T-helper 17 cell (primary cell): ENCODE data around the gene EIF5A. TPM values are rescaled to one million over a fixed set of nuclear protein-coding genes. Genes with fewer than 3 reads are reported as not detected.

Experiments used
- ATAC-seq: fragments of 150-1000 bp; cut with Tn5 transposase; 2 replicates; pipeline ENCODE4 v1.10.0; 2021; ENCODE audit warnings: mild to moderate bottlenecking, moderate library complexity
- DNase-seq, 3 donors: peaks; one replicate each; pipeline versions ENCODE4 v3.0.0 to v3.0.0-alpha.2; 2020 to 2021
- H3K9me3 ChIP-seq: one replicate; pipeline ENCODE4 v1.7.0; 2013; ENCODE audit warnings: low read length, mild to moderate bottlenecking; ENCODE audit not compliant: control insufficient read depth, poor library complexity, severe bottlenecking
- H3K27ac Mint-ChIP-seq: one replicate; pipeline ENCODE4 v1.8.0; 2022; ENCODE audit warnings: mild to moderate bottlenecking, moderate library complexity, mixed read lengths
- H3K27me3 Mint-ChIP-seq: one replicate; pipeline ENCODE4 v1.8.0; 2022; ENCODE audit warnings: mixed read lengths
- H3K36me3 Mint-ChIP-seq: one replicate; pipeline ENCODE4 v1.8.0; 2022; ENCODE audit warnings: low read depth, mixed read lengths
- H3K4me1 Mint-ChIP-seq: one replicate; pipeline ENCODE4 v1.8.0; 2022; ENCODE audit warnings: mild to moderate bottlenecking, mixed read lengths
- H3K4me3 Mint-ChIP-seq: one replicate; pipeline ENCODE4 v1.8.0; 2022; ENCODE audit warnings: mild to moderate bottlenecking, moderate library complexity, mixed read lengths
- total RNA-seq, 4 donors: library from RNA in 2 of 4; stranded (reverse) in 2 of 4; gene quantifications; one replicate each; pipeline ENCODE4 v1.2.3 and lab custom pipeline; 2022 to 2026

The EIF5A gene
- total RNA-seq, 2 donors from 2014 or later, result 496 to 601 TPM

- peak overlapping the region; percentile 95 for H3K4me3 Mint-ChIP-seq
- H3K36me3 Mint-ChIP-seq, result peaks cover 2% of the 10 kb centered on the region
- H3K27me3 Mint-ChIP-seq, result no peaks in the 10 kb centered on the region
- peaks cover 38% of the 10 kb centered on the region for H3K4me1 Mint-ChIP-seq
- H3K27ac Mint-ChIP-seq, result peak overlapping the region; percentile 94
- H3K9me3 ChIP-seq, result no peaks in the 10 kb centered on the region
- ATAC-seq, result no peak
- no peak for DNase-seq
These were observed 45.6 kb downstream of the EIF5A start for GRCh38 chr17:7352910-7353635.

GRCh38 chr17:7354262-7354843 is 46.9 kb downstream of the EIF5A start:
- no peaks in the 10 kb centered on the region for H3K27me3 Mint-ChIP-seq
- peak; percentile 8 for ATAC-seq
- H3K4me3 Mint-ChIP-seq, result peak overlapping the region; percentile 31
- peak overlapping the region; percentile 24 for H3K27ac Mint-ChIP-seq
- peaks cover 32% of the 10 kb centered on the region for H3K4me1 Mint-ChIP-seq
- H3K36me3 Mint-ChIP-seq, result no peaks in the 10 kb centered on the region
- no peaks in the 10 kb centered on the region for H3K9me3 ChIP-seq
- no peak for DNase-seq

GRCh38 chr17:7355053-7355452 is 47.6 kb downstream of the EIF5A start, which contains the start of gene TMEM95:
Gene TMEM95 (plus strand): TSS chr17:7355156. CDS start chr17:7355205, 49 bp downstream.
- Mint-ChIP-seq H3K4me1 (peaks cover 27% of the 10 kb centered on the region), H3K27me3 (no peaks in the 10 kb centered on the region), H3K4me3 (peak within 1 kb of the TSS; percentile 31), H3K36me3 (no peaks in the 10 kb centered on the region), H3K27ac (peak within 1 kb of the TSS; percentile 24)
- DNase-seq (no peak), ATAC-seq (no peak)
- H3K9me3 ChIP-seq, result no peaks in the 10 kb centered on the region

- ATAC-seq (no peak), DNase-seq (no peak)
- H3K4me1 Mint-ChIP-seq, result peaks cover 26% of the 10 kb centered on the region
- no peak overlapping the region for H3K4me3 Mint-ChIP-seq
- H3K27ac Mint-ChIP-seq, result no peak overlapping the region
- H3K36me3 Mint-ChIP-seq, result no peaks in the 10 kb centered on the region
- no peaks in the 10 kb centered on the region for H3K27me3 Mint-ChIP-seq
- H3K9me3 ChIP-seq, result no peaks in the 10 kb centered on the region
These were observed 48.1 kb downstream of the EIF5A start for GRCh38 chr17:7355573-7355972.

- Mint-ChIP-seq H3K4me1 (peaks cover 24% of the 10 kb centered on the region), H3K27ac (no peak overlapping the region), H3K27me3 (no peaks in the 10 kb centered on the region), H3K36me3 (no peaks in the 10 kb centered on the region), H3K4me3 (no peak overlapping the region)
- ATAC-seq (peak; percentile 61), DNase-seq (peak; percentile 69 to 83 (median 70))
- no peaks in the 10 kb centered on the region for H3K9me3 ChIP-seq
These were observed 48.7 kb downstream of the EIF5A start for GRCh38 chr17:7356072-7356549.

GRCh38 chr17:7356756-7357155 is 49.3 kb downstream of the EIF5A start:
- H3K27me3 Mint-ChIP-seq, result peaks cover 4% of the 10 kb centered on the region
- H3K27ac Mint-ChIP-seq, result no peak overlapping the region
- no peak for DNase-seq
- no peaks in the 10 kb centered on the region for H3K9me3 ChIP-seq
- H3K36me3 Mint-ChIP-seq, result no peaks in the 10 kb centered on the region
- ATAC-seq, result no peak
- H3K4me3 Mint-ChIP-seq, result no peak overlapping the region
- peaks cover 21% of the 10 kb centered on the region for H3K4me1 Mint-ChIP-seq

GRCh38 chr17:7357381-7357780 is 50.0 kb downstream of the EIF5A start:
- Mint-ChIP-seq H3K4me3 (no peak overlapping the region), H3K27ac (no peak overlapping the region)
- no peak for DNase-seq

GRCh38 chr17:7361906-7362305 is 54.5 kb downstream of the EIF5A start:
- H3K36me3 Mint-ChIP-seq, result peaks cover 2% of the 10 kb centered on the region
- ATAC-seq (no peak), DNase-seq (no peak)
- peaks cover 15% of the 10 kb centered on the region for H3K27me3 Mint-ChIP-seq
- no peak overlapping the region for H3K4me3 Mint-ChIP-seq
- no peak overlapping the region for H3K27ac Mint-ChIP-seq
- peaks cover 5% of the 10 kb centered on the region for H3K4me1 Mint-ChIP-seq
- no peaks in the 10 kb centered on the region for H3K9me3 ChIP-seq

More at GRCh38 chr17:7357381-7357780, 50.0 kb downstream of the EIF5A start:
- peaks cover 19% of the 10 kb centered on the region for H3K4me1 Mint-ChIP-seq
- no peaks in the 10 kb centered on the region for H3K9me3 ChIP-seq
- no peaks in the 10 kb centered on the region for H3K36me3 Mint-ChIP-seq
- peaks cover 10% of the 10 kb centered on the region for H3K27me3 Mint-ChIP-seq
- ATAC-seq, result no peak

Other genes with a start within 250 kb of the EIF5A start
- 1 to 10 TPM in 1 of 2 donors, under 1 TPM in 1; 0.40 to 7.1 TPM for gene CLEC10A, start 227.4 kb upstream of the EIF5A start, total RNA-seq
- under 1 TPM; 0.67 to 0.78 TPM for gene ASGR2, start 192.8 kb upstream of the EIF5A start, total RNA-seq
- gene ASGR1, start 128.3 kb upstream of the EIF5A start, total RNA-seq, result under 1 TPM; 0.42 to 0.92 TPM
- gene DLG4, start 87.8 kb upstream of the EIF5A start, total RNA-seq, result 10 to 100 TPM in 1 of 2 donors, 1 to 10 TPM in 1; 9.8 to 16.1 TPM
- gene ACADVL, start 87.7 kb upstream of the EIF5A start, total RNA-seq, result 100 to 1,000 TPM; 268 to 279 TPM
- gene DVL2, start 73.1 kb upstream of the EIF5A start, total RNA-seq, result 10 to 100 TPM; 37.0 to 46.9 TPM
- 10 to 100 TPM; 19.2 to 23.2 TPM for gene PHF23, start 68.2 kb upstream of the EIF5A start, total RNA-seq
- gene GABARAP, start 65.2 kb upstream of the EIF5A start, total RNA-seq, result 100 to 1,000 TPM; 212 to 247 TPM
- gene CTDNEP1, start 55.9 kb upstream of the EIF5A start, total RNA-seq, result 100 to 1,000 TPM; 112 to 115 TPM
- 10 to 100 TPM; 43.0 to 51.0 TPM for gene ELP5, start 55.4 kb upstream of the EIF5A start, total RNA-seq
- gene CLDN7, start 45.1 kb upstream of the EIF5A start, total RNA-seq, result 1 to 10 TPM in 1 of 2 donors, under 1 TPM in 1; 0.78 to 1.2 TPM
- not detected for gene SLC2A4, start 25.9 kb upstream of the EIF5A start, total RNA-seq
- not detected for gene YBX2, start 13.0 kb upstream of the EIF5A start, total RNA-seq
- 100 to 1,000 TPM in 1 of 2 donors, 10 to 100 TPM in 1; 96.5 to 104 TPM for gene GPS2, start 7.7 kb downstream of the EIF5A start, total RNA-seq
- gene NEURL4, start 21.7 kb downstream of the EIF5A start, total RNA-seq, result 10 to 100 TPM; 29.9 to 43.8 TPM
- gene ACAP1, start 28.9 kb downstream of the EIF5A start, total RNA-seq, result 100 to 1,000 TPM; 641 to 702 TPM
- gene KCTD11, start 44.5 kb downstream of the EIF5A start, total RNA-seq, result 1 to 10 TPM; 1.6 to 2.7 TPM
- not detected for gene TMEM95, start 47.5 kb downstream of the EIF5A start, total RNA-seq
- gene TNK1, start 73.5 kb downstream of the EIF5A start, total RNA-seq, result 1 to 10 TPM; 4.8 to 5.9 TPM
- gene PLSCR3, start 86.9 kb downstream of the EIF5A start, total RNA-seq, result 100 to 1,000 TPM; 120 to 126 TPM
- gene TMEM256, start 96.5 kb downstream of the EIF5A start, total RNA-seq, result 10 to 100 TPM; 27.3 to 31.7 TPM
- gene NLGN2, start 100.2 kb downstream of the EIF5A start, total RNA-seq, result 1 to 10 TPM; 5.1 to 6.5 TPM
- not detected for gene SPEM1, start 112.7 kb downstream of the EIF5A start, total RNA-seq
- not detected for gene SPEM2, start 118.0 kb downstream of the EIF5A start, total RNA-seq
- not detected for gene SPEM3, start 121.2 kb downstream of the EIF5A start, total RNA-seq
- gene TMEM102, start 127.8 kb downstream of the EIF5A start, total RNA-seq, result 10 to 100 TPM; 12.6 to 13.2 TPM
- 1 to 10 TPM; 2.0 to 2.6 TPM for gene FGF11, start 131.9 kb downstream of the EIF5A start, total RNA-seq
- gene CHRNB1, start 137.4 kb downstream of the EIF5A start, total RNA-seq, result 1 to 10 TPM; 7.0 to 7.2 TPM
- gene ZBTB4, start 172.0 kb downstream of the EIF5A start, total RNA-seq, result 10 to 100 TPM; 44.9 to 49.5 TPM
- gene SLC35G6, start 173.8 kb downstream of the EIF5A start, total RNA-seq, result not detected
- gene POLR2A, start 176.7 kb downstream of the EIF5A start, total RNA-seq, result 100 to 1,000 TPM; 553 to 572 TPM
- gene TNFSF12, start 241.4 kb downstream of the EIF5A start, total RNA-seq, result 10 to 100 TPM; 41.7 to 49.2 TPM